ENCODE data around the gene MYL1. TPM values are rescaled to one million over a fixed set of nuclear protein-coding genes. Genes with fewer than 3 reads are reported as not detected.

Gene MYL1
- not detected for total RNA-seq

- no peaks in the 10 kb centered on the region for H3K36me3 Mint-ChIP-seq
- no peaks in the 10 kb centered on the region for H3K9me3 Mint-ChIP-seq
- no peak for DNase-seq (ENCODE audit: low spot score in 2 of 2)
- H3K27ac Mint-ChIP-seq = no peak within 1 kb of the TSS
- ATAC-seq = no peak
These were observed at the start of gene MYL1 for GRCh38 chr2:210315015-210315788. TSS of gene MYL1 (minus strand) at chr2:210315174. CDS start at chr2:210315042, 132 bp downstream.

GRCh38 chr2:210363876-210364275, 48.9 kb upstream of the MYL1 start:
- DNase-seq (ENCODE audit: low spot score in 2 of 2) (no peak), ATAC-seq (no peak)
- no peaks in the 10 kb centered on the region for H3K9me3 Mint-ChIP-seq
- H3K27ac Mint-ChIP-seq = no peak overlapping the region
- no peaks in the 10 kb centered on the region for H3K36me3 Mint-ChIP-seq

- Mint-ChIP-seq H3K9me3 (no peaks in the 10 kb centered on the region), H3K36me3 (no peaks in the 10 kb centered on the region), H3K27ac (no peak overlapping the region)
- ATAC-seq (no peak), DNase-seq (ENCODE audit: low spot score in 2 of 2) (no peak)
These were observed 48.3 kb upstream of the MYL1 start for GRCh38 chr2:210363261-210363660.

- H3K36me3 Mint-ChIP-seq = no peaks in the 10 kb centered on the region
- no peak for ATAC-seq
- no peaks in the 10 kb centered on the region for H3K9me3 Mint-ChIP-seq
These were observed 45.4 kb upstream of the MYL1 start for GRCh38 chr2:210360412-210360811.

GRCh38 chr2:210356944-210357343, 42.0 kb upstream of the MYL1 start:
- Mint-ChIP-seq H3K27ac (no peak overlapping the region), H3K9me3 (peaks cover 0 to under 1% of the 10 kb centered on the region in 2 donors), H3K36me3 (no peaks in the 10 kb centered on the region)
- DNase-seq (ENCODE audit: low spot score in 2 of 2) (no peak), ATAC-seq (no peak)

More at GRCh38 chr2:210360412-210360811, 45.4 kb upstream of the MYL1 start:
- no peak overlapping the region for H3K27ac Mint-ChIP-seq
- DNase-seq (ENCODE audit: low spot score in 2 of 2) = no peak

- H3K9me3 Mint-ChIP-seq = peaks cover 8 to 15% of the 10 kb centered on the region in 2 donors
- H3K27ac Mint-ChIP-seq = no peak overlapping the region
- peaks cover 0 to 2% of the 10 kb centered on the region in 2 donors for H3K36me3 Mint-ChIP-seq
These were observed 22.2 kb upstream of the MYL1 start for GRCh38 chr2:210337159-210337558.

GRCh38 chr2:210324906-210325305, 9.9 kb upstream of the MYL1 start:
- H3K27ac Mint-ChIP-seq = no peak overlapping the region
- ATAC-seq = no peak
- no peak for DNase-seq (ENCODE audit: low spot score in 2 of 2)
- no peaks in the 10 kb centered on the region for H3K36me3 Mint-ChIP-seq
- peaks cover 9% of the 10 kb centered on the region in 2 donors for H3K9me3 Mint-ChIP-seq

More at GRCh38 chr2:210337159-210337558, 22.2 kb upstream of the MYL1 start:
- no peak for DNase-seq (ENCODE audit: low spot score in 2 of 2)
- ATAC-seq = no peak

GRCh38 chr2:210324458-210324857, 9.5 kb upstream of the MYL1 start:
- Mint-ChIP-seq H3K27ac (no peak overlapping the region), H3K9me3 (peaks cover 9% of the 10 kb centered on the region in 2 donors), H3K36me3 (no peaks in the 10 kb centered on the region)
- no peak for DNase-seq (ENCODE audit: low spot score in 2 of 2)
- ATAC-seq = no peak

GRCh38 chr2:210323003-210323402, 8.0 kb upstream of the MYL1 start:
- Mint-ChIP-seq H3K9me3 (peaks cover 4% of the 10 kb centered on the region in 2 donors), H3K27ac (no peak overlapping the region), H3K36me3 (no peaks in the 10 kb centered on the region)
- ATAC-seq (no peak), DNase-seq (ENCODE audit: low spot score in 2 of 2) (no peak)

GRCh38 chr2:210318891-210319290, 3.9 kb upstream of the MYL1 start:
- H3K9me3 Mint-ChIP-seq = peaks cover under 1 to 1% of the 10 kb centered on the region in 2 donors
- H3K27ac Mint-ChIP-seq = no peak overlapping the region
- no peak for DNase-seq (ENCODE audit: low spot score in 2 of 2)
- no peaks in the 10 kb centered on the region for H3K36me3 Mint-ChIP-seq
- no peak for ATAC-seq

- ATAC-seq = no peak
- Mint-ChIP-seq H3K9me3 (no peaks in the 10 kb centered on the region), H3K36me3 (no peaks in the 10 kb centered on the region), H3K27ac (no peak overlapping the region)
- no peak for DNase-seq (ENCODE audit: low spot score in 2 of 2)
These were observed 3.5 kb upstream of the MYL1 start for GRCh38 chr2:210318486-210318885.

- no peak for DNase-seq (ENCODE audit: low spot score in 2 of 2)
- ATAC-seq = no peak
- Mint-ChIP-seq H3K27ac (no peak overlapping the region), H3K9me3 (no peaks in the 10 kb centered on the region), H3K36me3 (no peaks in the 10 kb centered on the region)
These were observed 4.4 kb downstream of the MYL1 start for GRCh38 chr2:210310550-210310949.

- ATAC-seq (no peak), DNase-seq (ENCODE audit: low spot score in 2 of 2) (no peak)
- Mint-ChIP-seq H3K36me3 (no peaks in the 10 kb centered on the region), H3K9me3 (no peaks in the 10 kb centered on the region), H3K27ac (no peak overlapping the region)
These were observed 5.3 kb downstream of the MYL1 start for GRCh38 chr2:210309548-210310233.

GRCh38 chr2:210303498-210303897, 11.5 kb downstream of the MYL1 start:
- Mint-ChIP-seq H3K27ac (no peak overlapping the region), H3K9me3 (peaks cover 0 to under 1% of the 10 kb centered on the region in 2 donors), H3K36me3 (no peaks in the 10 kb centered on the region)
- ATAC-seq (no peak), DNase-seq (ENCODE audit: low spot score in 2 of 2) (no peak)

- Mint-ChIP-seq H3K27ac (no peak overlapping the region), H3K9me3 (peaks cover 0 to 4% of the 10 kb centered on the region in 2 donors), H3K36me3 (no peaks in the 10 kb centered on the region)
- DNase-seq (ENCODE audit: low spot score in 2 of 2) = no peak
- ATAC-seq = no peak
These were observed 12.6 kb downstream of the MYL1 start for GRCh38 chr2:210302326-210302725.

GRCh38 chr2:210299866-210300373, 15.1 kb downstream of the MYL1 start:
- ATAC-seq = no peak
- Mint-ChIP-seq H3K36me3 (no peaks in the 10 kb centered on the region), H3K27ac (no peak overlapping the region), H3K9me3 (peaks cover 0 to 4% of the 10 kb centered on the region in 2 donors)
- no peak for DNase-seq (ENCODE audit: low spot score in 2 of 2)

GRCh38 chr2:210288408-210288807, 26.6 kb downstream of the MYL1 start:
- ATAC-seq (no peak), DNase-seq (ENCODE audit: low spot score in 2 of 2) (no peak)
- Mint-ChIP-seq H3K9me3 (peaks cover 0 to 4% of the 10 kb centered on the region in 2 donors), H3K27ac (no peak overlapping the region), H3K36me3 (no peaks in the 10 kb centered on the region)
